A673 (cell line): ENCODE data around the gene AGPAT2. TPM values are rescaled to one million over a fixed set of nuclear protein-coding genes. Genes with fewer than 3 reads are reported as not detected.
A peak's percentile ranks its signal among the peaks of the same experiment; 100 is the strongest.

Experiments used
- BruUV-seq: library from RNA; stranded (reverse); fragments of 400-500 nt; replicated peaks from 2 replicates; lab custom pipeline; 2021; lab: Mats Ljungman, UMichigan
- CTCF ChIA-PET: fragments of 300-600 bp; sonication (Branson Sonifier 250); formaldehyde crosslinking; loops from one replicate; lab custom pipeline; 2022; ENCODE audit warnings: antibody characterized with exemption; lab: Charles Lee
- POLR2A ChIA-PET: fragments of 300-600 bp; sonication (Branson Sonifier 250); formaldehyde crosslinking; loops from one replicate; lab custom pipeline; 2022; ENCODE audit warnings: antibody characterized with exemption; ENCODE audit not compliant: low non-redundant PET; lab: Charles Lee
- DNase-seq: peaks from one replicate; pipeline ENCODE4 v3.0.0-alpha.2; 2015; ENCODE audit warnings: low spot score
- H3K27ac ChIP-seq: fragments of 200-600 bp; sonication (generic); 2 replicates; pipeline ENCODE4 v1.5.1; 2016; ENCODE audit warnings: mixed run types, low read depth, mild to moderate bottlenecking, mixed read lengths, antibody characterized with exemption, low read length; ENCODE audit not compliant: poor library complexity, severe bottlenecking
- H3K27me3 ChIP-seq: fragments of 200-600 bp; sonication (generic); replicated peaks from 2 replicates; pipeline ENCODE4 v1.6.1; 2017; ENCODE audit warnings: mixed run types, low read depth, mild to moderate bottlenecking, mixed read lengths, antibody characterized with exemption, low read length; ENCODE audit not compliant: insufficient read depth, poor library complexity
- H3K36me3 ChIP-seq: fragments of 200-600 bp; sonication (generic); 2 replicates; pipeline ENCODE4 v1.6.1; 2016; ENCODE audit warnings: mixed run types, mild to moderate bottlenecking, mixed read lengths, antibody characterized with exemption, low read length; ENCODE audit not compliant: insufficient read depth, poor library complexity, severe bottlenecking
- H3K4me1 ChIP-seq: fragments of 200-600 bp; sonication (generic); 2 replicates; pipeline ENCODE4 v1.6.1; 2017; ENCODE audit warnings: mixed run types, mild to moderate bottlenecking, mixed read lengths, antibody characterized with exemption, low read length; ENCODE audit not compliant: insufficient read depth, poor library complexity, severe bottlenecking
- H3K4me3 ChIP-seq: fragments of 200-600 bp; sonication (generic); 2 replicates; pipeline ENCODE4 v1.5.1; 2016; ENCODE audit warnings: low read depth, mixed run types, mild to moderate bottlenecking, mixed read lengths, low read length; ENCODE audit not compliant: poor library complexity, severe bottlenecking
- H3K9me3 ChIP-seq: fragments of 200-600 bp; sonication (generic); 2 replicates; pipeline ENCODE4 v1.6.1; 2016; ENCODE audit warnings: mixed run types, low read depth, mild to moderate bottlenecking, mixed read lengths, antibody characterized with exemption, low read length; ENCODE audit not compliant: poor library complexity, severe bottlenecking
- CTCF ChIP-seq: fragments of 300-800, 200-600 bp; sonication (generic); conservative IDR thresholded peaks from 2 replicates; pipeline ENCODE4 v1.5.1; 2017; ENCODE audit warnings: low read depth, mild to moderate bottlenecking, antibody characterized with exemption, low read length, moderate library complexity, mixed read lengths
- EZH2 ChIP-seq: fragments of 200-600 bp; sonication (generic); IDR thresholded peaks from 2 replicates; pipeline ENCODE4 v1.6.1; 2017; ENCODE audit warnings: borderline replicate concordance, low read depth, mild to moderate bottlenecking, mixed read lengths, antibody characterized with exemption, low read length; ENCODE audit not compliant: poor library complexity, severe bottlenecking
- intact Hi-C: fragments of 100-400 bp; cut with micrococcal nuclease; formaldehyde crosslinking; loops from one replicate; pipeline ENCODE4 v1.10.0; 2022; ENCODE audit not compliant: unreplicated experiment
- total RNA-seq: library from RNA; stranded (reverse); gene quantifications from 2 replicates; pipeline ENCODE4 v1.2.3, GENCODE V29; 2021

The AGPAT2 gene
- total RNA-seq, 1 experiment from 2014 or later, result 57.7 TPM

- POLR2A ChIA-PET, result no interaction called here
- Histone ChIP-seq H3K4me1 (peaks cover 10% of the 10 kb centered on the region), H3K27me3 (no peaks in the 10 kb centered on the region), H3K27ac (no peak overlapping the region), H3K9me3 (no peaks in the 10 kb centered on the region), H3K36me3 (peaks cover 14% of the 10 kb centered on the region), H3K4me3 (no peak overlapping the region)
- TF ChIP-seq EZH2, result no peak
- TF ChIP-seq CTCF, result no peak
- CTCF ChIA-PET, result no interaction called here
- BruUV-seq, result TSS peak; percentile 48
- DNase-seq, result no peak
- intact Hi-C loops, result no loop called here
Measured at GRCh38 chr9:136673088-136673974, 13.9 kb downstream of the AGPAT2 start.

- POLR2A ChIA-PET, result no interaction called here
- intact Hi-C loops, result no loop called here
- CTCF ChIA-PET, result interaction anchor here (0.7 to 1.0 kb wide), 3 partner anchors 9 to 67 kb away, joined by 3 to 12 read pairs (median 9); no protein-coding TSS in a partner anchor
- TF ChIP-seq EZH2 (no peak), CTCF (no peak)
- Histone ChIP-seq H3K36me3 (peaks cover 14% of the 10 kb centered on the region), H3K27ac (no peak overlapping the region), H3K9me3 (no peaks in the 10 kb centered on the region), H3K27me3 (no peaks in the 10 kb centered on the region), H3K4me1 (peaks cover 18% of the 10 kb centered on the region), H3K4me3 (no peak overlapping the region)
- TSS peak; percentile 80 for BruUV-seq
- DNase-seq, result no peak
Measured at GRCh38 chr9:136672431-136673087, 14.7 kb downstream of the AGPAT2 start.

GRCh38 chr9:136671646-136672430 is 15.4 kb downstream of the AGPAT2 start:
- TF ChIP-seq CTCF, result peak; percentile 95
- TF ChIP-seq EZH2, result no peak
- DNase-seq, result peak; percentile 64
- ChIA-PET CTCF (interaction anchor here (0.6 to 1.0 kb wide), 7 partner anchors 9 to 558 kb away, joined by 3 to 13 read pairs (median 8); no protein-coding TSS in a partner anchor), POLR2A (interaction anchor here (0.7 kb wide), 1 partner anchor 487 kb away, joined by 11 read pairs; no protein-coding TSS in a partner anchor)
- Histone ChIP-seq H3K9me3 (no peaks in the 10 kb centered on the region), H3K4me3 (no peak overlapping the region), H3K36me3 (peaks cover 14% of the 10 kb centered on the region), H3K4me1 (peaks cover 25% of the 10 kb centered on the region), H3K27me3 (no peaks in the 10 kb centered on the region), H3K27ac (no peak overlapping the region)
- no TSS peak for BruUV-seq
- intact Hi-C loops, result no loop called here
